PC-9 (cell line): ENCODE data around the gene CFL1.

Experiments used
- EZH2 ChIP-seq: fragments of 200-600 bp; sonication (generic); IDR thresholded peaks from 2 replicates; pipeline ENCODE4 v1.8.0; 2017; ENCODE audit warnings: antibody characterized with exemption, low read depth
- TF ChIP-seq, protein P1 (sequence below): fragments of 200-600 bp; sonication (generic); conservative IDR thresholded peaks from 2 replicates; pipeline ENCODE4 v1.6.1; 2017; ENCODE audit warnings: mixed run types, antibody characterized with exemption, mild to moderate bottlenecking, moderate library complexity

DNA sequence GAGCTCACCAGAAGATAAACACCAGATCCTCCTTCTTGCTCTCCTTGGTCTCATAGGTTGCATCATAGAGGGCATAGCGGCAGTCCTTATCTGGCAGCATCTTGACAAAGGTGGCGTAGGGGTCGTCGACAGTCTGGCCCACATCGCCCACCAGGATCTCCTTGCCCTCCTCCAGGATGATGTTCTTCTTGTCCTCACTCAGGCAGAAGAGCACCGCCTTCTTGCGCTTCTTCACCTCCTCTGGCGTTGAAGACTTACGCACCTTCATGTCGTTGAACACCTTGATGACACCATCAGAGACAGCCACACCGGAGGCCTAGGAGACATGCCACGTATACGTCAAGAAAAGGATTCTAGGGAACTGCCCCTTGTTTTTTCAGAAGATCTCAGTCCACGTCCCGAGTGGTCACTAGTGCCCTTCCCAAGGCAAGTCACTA, 2.0 kb downstream of the CFL1 start:
- TF ChIP-seq, protein P1, sequence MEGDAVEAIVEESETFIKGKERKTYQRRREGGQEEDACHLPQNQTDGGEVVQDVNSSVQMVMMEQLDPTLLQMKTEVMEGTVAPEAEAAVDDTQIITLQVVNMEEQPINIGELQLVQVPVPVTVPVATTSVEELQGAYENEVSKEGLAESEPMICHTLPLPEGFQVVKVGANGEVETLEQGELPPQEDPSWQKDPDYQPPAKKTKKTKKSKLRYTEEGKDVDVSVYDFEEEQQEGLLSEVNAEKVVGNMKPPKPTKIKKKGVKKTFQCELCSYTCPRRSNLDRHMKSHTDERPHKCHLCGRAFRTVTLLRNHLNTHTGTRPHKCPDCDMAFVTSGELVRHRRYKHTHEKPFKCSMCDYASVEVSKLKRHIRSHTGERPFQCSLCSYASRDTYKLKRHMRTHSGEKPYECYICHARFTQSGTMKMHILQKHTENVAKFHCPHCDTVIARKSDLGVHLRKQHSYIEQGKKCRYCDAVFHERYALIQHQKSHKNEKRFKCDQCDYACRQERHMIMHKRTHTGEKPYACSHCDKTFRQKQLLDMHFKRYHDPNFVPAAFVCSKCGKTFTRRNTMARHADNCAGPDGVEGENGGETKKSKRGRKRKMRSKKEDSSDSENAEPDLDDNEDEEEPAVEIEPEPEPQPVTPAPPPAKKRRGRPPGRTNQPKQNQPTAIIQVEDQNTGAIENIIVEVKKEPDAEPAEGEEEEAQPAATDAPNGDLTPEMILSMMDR: no peak
- TF ChIP-seq EZH2: no peak
